ENCODE measurements around the gene ZBTB2. TPM values are rescaled to one million over a fixed set of nuclear protein-coding genes. Genes with fewer than 3 reads are reported as not detected.

The ZBTB2 gene
- total RNA-seq, 4 donors from 2014 or later: 11.4 to 15.1 (median 12.4) TPM

DNA sequence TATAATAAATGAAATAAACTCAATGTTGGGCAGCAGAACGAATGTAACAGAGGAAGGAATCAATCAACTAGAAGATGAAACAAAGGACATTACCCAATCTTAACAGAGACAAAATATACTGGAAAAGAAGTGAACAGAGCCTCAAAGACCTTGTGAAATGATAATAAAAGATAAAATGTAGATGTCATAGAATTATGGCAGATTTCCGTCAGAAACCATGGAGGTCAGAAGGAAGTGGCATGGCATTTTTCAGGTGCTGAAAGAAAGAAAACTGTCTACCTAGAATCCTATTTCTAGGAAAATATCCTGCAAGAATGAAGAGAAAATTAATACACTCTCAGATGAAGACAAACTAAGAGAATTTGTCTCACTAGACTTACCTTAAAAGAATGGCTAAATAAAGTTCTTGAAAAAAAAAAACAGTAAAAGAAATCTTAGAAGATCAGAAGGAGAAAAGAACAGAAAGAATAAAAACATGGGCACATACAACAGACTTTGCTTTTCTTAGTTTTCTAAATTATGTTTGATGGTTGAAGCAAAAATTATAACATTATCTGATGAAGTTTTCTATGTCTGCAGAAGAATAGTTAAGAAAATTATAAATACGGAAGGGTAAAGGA, 23.4 kb upstream of the ZBTB2 start:
- TF ChIP-seq, protein P1, sequence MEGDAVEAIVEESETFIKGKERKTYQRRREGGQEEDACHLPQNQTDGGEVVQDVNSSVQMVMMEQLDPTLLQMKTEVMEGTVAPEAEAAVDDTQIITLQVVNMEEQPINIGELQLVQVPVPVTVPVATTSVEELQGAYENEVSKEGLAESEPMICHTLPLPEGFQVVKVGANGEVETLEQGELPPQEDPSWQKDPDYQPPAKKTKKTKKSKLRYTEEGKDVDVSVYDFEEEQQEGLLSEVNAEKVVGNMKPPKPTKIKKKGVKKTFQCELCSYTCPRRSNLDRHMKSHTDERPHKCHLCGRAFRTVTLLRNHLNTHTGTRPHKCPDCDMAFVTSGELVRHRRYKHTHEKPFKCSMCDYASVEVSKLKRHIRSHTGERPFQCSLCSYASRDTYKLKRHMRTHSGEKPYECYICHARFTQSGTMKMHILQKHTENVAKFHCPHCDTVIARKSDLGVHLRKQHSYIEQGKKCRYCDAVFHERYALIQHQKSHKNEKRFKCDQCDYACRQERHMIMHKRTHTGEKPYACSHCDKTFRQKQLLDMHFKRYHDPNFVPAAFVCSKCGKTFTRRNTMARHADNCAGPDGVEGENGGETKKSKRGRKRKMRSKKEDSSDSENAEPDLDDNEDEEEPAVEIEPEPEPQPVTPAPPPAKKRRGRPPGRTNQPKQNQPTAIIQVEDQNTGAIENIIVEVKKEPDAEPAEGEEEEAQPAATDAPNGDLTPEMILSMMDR (IDR thresholded peaks at IDR 0.05): no peak
- no peak for TF ChIP-seq POLR2AphosphoS5 (IDR thresholded peaks at IDR 0.05)
- no peak for TF ChIP-seq POLR2A (IDR thresholded peaks at IDR 0.05)
- TF ChIP-seq EP300 (IDR thresholded peaks at IDR 0.05): no peak
- Histone ChIP-seq H3K36me3 (peaks cover 0 to 89% of the 10 kb centered on the region in 2 donors), H3K4me3 (no peak overlapping the region), H3K9me3 (no peaks in the 10 kb centered on the region), H3K27ac (no peak overlapping the region), H3K4me1 (no peaks in the 10 kb centered on the region), H3K27me3 (no peaks in the 10 kb centered on the region)
- 93 to 100% methylated on average over 1 to 3 of the region's 3 CpGs for WGBS, 2 donors (ENCODE audit: low coverage in 1 of 2)
- no peak for ATAC-seq

DNA sequence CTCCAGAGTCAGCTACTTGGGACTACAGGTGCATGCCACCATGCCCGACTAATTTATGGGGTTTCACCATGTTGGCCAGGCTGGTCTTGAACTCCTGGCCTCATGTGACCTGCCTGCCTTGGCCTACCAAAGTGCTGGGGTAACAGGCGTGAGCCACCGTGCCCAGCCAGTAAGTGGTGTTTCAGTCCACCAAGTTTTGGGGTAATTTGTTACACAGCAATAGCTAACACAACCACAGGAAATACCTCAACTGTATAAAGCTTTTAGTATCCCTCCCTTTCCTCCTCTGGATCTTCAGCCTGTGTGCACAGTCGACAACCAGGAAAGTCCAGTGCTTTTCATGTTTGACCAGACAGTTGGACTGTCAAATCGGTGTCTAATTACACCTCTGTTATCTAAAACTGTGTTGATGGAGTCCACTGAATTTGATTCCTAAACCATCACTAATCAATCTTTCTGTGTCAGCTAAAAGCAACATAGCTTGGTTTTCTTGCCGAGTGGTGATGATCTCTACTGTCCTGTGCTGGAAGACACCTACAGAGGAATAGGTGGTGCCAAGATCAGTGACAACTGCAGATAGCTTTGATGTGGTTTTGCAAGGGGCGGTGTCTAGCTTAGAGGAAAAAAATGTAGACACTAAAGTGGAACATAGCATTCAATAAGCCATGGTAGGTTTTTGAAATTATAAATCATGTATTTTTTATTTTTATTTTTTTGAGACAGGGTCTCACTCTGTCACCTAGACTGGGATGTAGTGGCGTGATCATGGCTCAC, 22.2 kb upstream of the ZBTB2 start:
- Histone ChIP-seq H3K9me3 (no peaks in the 10 kb centered on the region), H3K27ac (no peak overlapping the region), H3K4me3 (no peak overlapping the region), H3K36me3 (peaks cover 0 to 82% of the 10 kb centered on the region in 2 donors), H3K4me1 (no peaks in the 10 kb centered on the region), H3K27me3 (no peaks in the 10 kb centered on the region)
- no peak for ATAC-seq
- 81 to 83% methylated on average over 3 to 4 of the region's 8 CpGs for WGBS, 2 donors (ENCODE audit: low coverage in 1 of 2)
- TF ChIP-seq POLR2A (IDR thresholded peaks at IDR 0.05): no peak
- no peak for TF ChIP-seq EP300 (IDR thresholded peaks at IDR 0.05)
- TF ChIP-seq POLR2AphosphoS5 (IDR thresholded peaks at IDR 0.05): no peak
- TF ChIP-seq, protein P1 (IDR thresholded peaks at IDR 0.05): no peak

DNA sequence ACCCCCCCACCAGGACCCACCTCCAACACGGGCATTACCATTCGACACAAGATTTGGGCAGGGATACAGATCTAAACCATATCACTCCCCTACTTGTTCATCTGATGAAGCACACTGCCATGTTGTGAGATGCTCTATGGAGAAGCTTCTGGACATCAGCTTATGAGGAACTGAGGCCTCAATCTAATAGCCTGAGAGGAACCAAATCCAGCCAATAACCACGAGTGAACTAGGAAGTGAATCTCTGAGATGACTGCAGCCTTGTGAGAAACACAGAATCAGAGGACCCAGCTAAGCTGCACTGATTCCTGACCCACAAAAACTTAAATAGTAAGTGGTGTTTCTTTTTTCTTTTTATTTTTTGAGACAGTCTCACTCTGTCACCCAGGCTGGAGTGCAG, 21.6 kb upstream of the ZBTB2 start:
- peaks cover 0 to 83% of the 10 kb centered on the region in 2 donors for H3K36me3 ChIP-seq

DNA sequence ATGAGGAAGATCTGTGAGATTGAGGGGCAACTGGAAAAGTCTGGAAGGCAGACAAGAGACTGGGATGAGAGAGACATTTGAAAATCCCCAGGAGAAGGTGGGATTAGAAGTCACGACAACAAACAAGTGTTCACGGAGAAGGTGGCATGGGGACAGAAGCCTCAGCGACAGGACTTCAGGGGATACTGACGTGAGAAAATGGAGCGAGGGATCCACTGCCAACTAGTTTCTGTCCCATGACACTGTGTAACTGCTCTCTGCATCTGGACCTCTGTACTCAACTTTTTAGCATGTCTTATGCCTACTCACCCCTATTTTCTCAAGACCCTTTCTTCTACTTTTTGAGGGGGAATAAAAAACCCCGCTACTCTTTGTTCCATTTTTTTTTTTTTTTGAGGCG, 18.3 kb upstream of the ZBTB2 start:
- no peak overlapping the region for H3K4me3 ChIP-seq
- WGBS, 2 donors (ENCODE audit: low coverage in 1 of 2): 97 to 100% methylated on average over 3 to 6 of the region's 7 CpGs
- peaks cover 0 to 64% of the 10 kb centered on the region in 2 donors for H3K36me3 ChIP-seq
- peaks cover 0 to 7% (median 0%) of the 10 kb centered on the region in 3 donors for H3K4me1 ChIP-seq
- no peak for TF ChIP-seq POLR2AphosphoS5 (IDR thresholded peaks at IDR 0.05)
- TF ChIP-seq POLR2A (IDR thresholded peaks at IDR 0.05): no peak
- TF ChIP-seq, protein P1 (IDR thresholded peaks at IDR 0.05): no peak
- TF ChIP-seq EP300 (IDR thresholded peaks at IDR 0.05): no peak
- no peak overlapping the region for H3K27ac ChIP-seq
- no peak for ATAC-seq
- no peaks in the 10 kb centered on the region for H3K27me3 ChIP-seq
- H3K9me3 ChIP-seq: no peaks in the 10 kb centered on the region

More for the DNA sequence above, 21.6 kb upstream of the ZBTB2 start:
- Histone ChIP-seq H3K4me1 (no peaks in the 10 kb centered on the region), H3K9me3 (no peaks in the 10 kb centered on the region), H3K4me3 (no peak overlapping the region), H3K27me3 (no peaks in the 10 kb centered on the region), H3K27ac (no peak overlapping the region)
- WGBS, 2 donors (ENCODE audit: low coverage in 1 of 2): 94 to 96% methylated on average over 3 of the region's 3 CpGs
- ATAC-seq: no peak
- TF ChIP-seq, protein P1 (IDR thresholded peaks at IDR 0.05): no peak
- no peak for TF ChIP-seq POLR2AphosphoS5 (IDR thresholded peaks at IDR 0.05)
- TF ChIP-seq POLR2A (IDR thresholded peaks at IDR 0.05): no peak
- no peak for TF ChIP-seq EP300 (IDR thresholded peaks at IDR 0.05)
